NCI-H510A (cell line): ENCODE data around the gene TBCCD1.
"Not testable (repeated sequence)": the region's sequence is repeated elsewhere in the genome, so short reads cannot be mapped to it uniquely, and the experiment has no call there.

Source experiments
- DNase-seq: peaks from one replicate; lab custom pipeline; 2025; lab: John Stamatoyannopoulos, UW

TBCCD1 gene

GRCh38 chr3:186594591-186595113 is 27.5 kb upstream of the TBCCD1 start:
- no peak for DNase-seq

- DNase-seq = no peak
Observed at GRCh38 chr3:186593862-186594261, 26.7 kb upstream of the TBCCD1 start.

GRCh38 chr3:186592682-186593081 is 25.5 kb upstream of the TBCCD1 start:
- DNase-seq = no peak

- no peak for DNase-seq
Observed at GRCh38 chr3:186590580-186591295, 23.6 kb upstream of the TBCCD1 start.

- no peak for DNase-seq
Observed at GRCh38 chr3:186589856-186590579, 22.9 kb upstream of the TBCCD1 start.

- no peak for DNase-seq
Observed at GRCh38 chr3:186589121-186589520, 22.0 kb upstream of the TBCCD1 start.

- no peak for DNase-seq
Observed at GRCh38 chr3:186588632-186589031, 21.5 kb upstream of the TBCCD1 start.

- no peak for DNase-seq
Observed at GRCh38 chr3:186587183-186587582, 20.0 kb upstream of the TBCCD1 start.

GRCh38 chr3:186586245-186586644 is 19.1 kb upstream of the TBCCD1 start:
- not testable (repeated sequence) for DNase-seq

- no peak for DNase-seq
Observed at GRCh38 chr3:186583831-186584230, 16.7 kb upstream of the TBCCD1 start.

- no peak for DNase-seq
Observed at GRCh38 chr3:186582541-186582940, 15.4 kb upstream of the TBCCD1 start.

GRCh38 chr3:186580785-186581184 is 13.6 kb upstream of the TBCCD1 start:
- DNase-seq = no peak

GRCh38 chr3:186577521-186577920 is 10.4 kb upstream of the TBCCD1 start:
- no peak for DNase-seq

- DNase-seq = no peak
Observed at GRCh38 chr3:186571644-186572013, 4.5 kb upstream of the TBCCD1 start.

- DNase-seq = no peak
Observed at GRCh38 chr3:186570941-186571643, 4.0 kb upstream of the TBCCD1 start.

- DNase-seq = peak; percentile 95
Observed at GRCh38 chr3:186570096-186570940, 3.2 kb upstream of the TBCCD1 start, which contains the start of gene DNAJB11. TSS of gene DNAJB11 (plus strand) at chr3:186570720. CDS start at chr3:186570898, 178 bp downstream.

- no peak for DNase-seq
Observed at GRCh38 chr3:186569779-186570095, 2.6 kb upstream of the TBCCD1 start.

GRCh38 chr3:186569361-186569760 is 2.2 kb upstream of the TBCCD1 start:
- not testable (repeated sequence) for DNase-seq

- no peak for DNase-seq
Observed at GRCh38 chr3:186566772-186567071, 417 bp downstream of the TBCCD1 start.

- DNase-seq = no peak
Observed at GRCh38 chr3:186564586-186564985, 2.6 kb downstream of the TBCCD1 start.

GRCh38 chr3:186552408-186553031 is 14.6 kb downstream of the TBCCD1 start:
- no peak for DNase-seq

GRCh38 chr3:186551387-186551786 is 15.8 kb downstream of the TBCCD1 start:
- no peak for DNase-seq
